ENCODE results near the gene KRTAP10-1.
A peak's percentile ranks its signal among the peaks of the same experiment; 100 is the strongest.
"Not testable (repeated sequence)": the region's sequence is repeated elsewhere in the genome, so short reads cannot be mapped to it uniquely, and the experiment has no call there.

The KRTAP10-1 gene, protein sequence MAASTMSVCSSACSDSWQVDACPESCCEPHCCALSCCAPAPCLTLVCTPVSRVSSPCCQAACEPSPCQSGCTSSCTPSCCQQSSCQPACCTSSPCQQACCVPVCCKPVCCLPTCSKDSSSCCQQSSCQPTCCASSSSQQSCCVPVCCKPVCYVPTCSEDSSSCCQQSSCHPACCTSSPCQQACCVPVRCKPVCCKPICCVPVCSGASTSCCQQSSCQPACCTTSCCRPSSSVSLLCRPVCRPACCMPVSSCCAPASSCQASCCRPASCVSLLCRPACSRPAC

GRCh38 chr21:44539991-44540666 lies at the start of gene KRTAP10-1:
Gene KRTAP10-1, minus strand, starts transcription at chr21:44540195. Its CDS starts 45 bp downstream, at chr21:44540150.
- no peak for DNase-seq (ENCODE audit: low spot score)

GRCh38 chr21:44589094-44589493 lies 49.1 kb upstream of the KRTAP10-1 start:
- DNase-seq (ENCODE audit: low spot score) = no peak

DNA sequence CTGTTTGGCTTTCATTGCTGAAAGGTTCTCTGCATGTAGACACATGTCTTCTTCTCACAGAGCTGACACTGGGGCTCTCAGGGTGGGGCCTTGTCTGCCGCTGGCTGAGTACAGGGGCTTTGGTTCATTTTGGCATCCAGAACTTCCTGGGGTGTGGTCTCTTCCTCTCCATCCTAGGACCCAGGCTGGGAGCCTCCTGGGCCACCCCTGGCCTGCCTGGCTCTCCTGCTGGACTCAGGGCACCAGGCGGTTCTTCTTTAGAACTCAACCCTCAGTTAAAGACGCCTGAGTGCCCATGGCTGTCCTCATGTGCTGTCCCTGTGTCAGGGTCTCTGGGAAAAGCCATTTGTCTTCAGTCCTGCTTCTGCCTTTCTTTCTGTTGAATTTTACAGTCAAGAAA lies 45.9 kb upstream of the KRTAP10-1 start:
- DNase-seq (ENCODE audit: low spot score) = no peak

GRCh38 chr21:44583800-44584147 lies 43.8 kb upstream of the KRTAP10-1 start:
- peak; percentile 62 for DNase-seq (ENCODE audit: low spot score)

DNA sequence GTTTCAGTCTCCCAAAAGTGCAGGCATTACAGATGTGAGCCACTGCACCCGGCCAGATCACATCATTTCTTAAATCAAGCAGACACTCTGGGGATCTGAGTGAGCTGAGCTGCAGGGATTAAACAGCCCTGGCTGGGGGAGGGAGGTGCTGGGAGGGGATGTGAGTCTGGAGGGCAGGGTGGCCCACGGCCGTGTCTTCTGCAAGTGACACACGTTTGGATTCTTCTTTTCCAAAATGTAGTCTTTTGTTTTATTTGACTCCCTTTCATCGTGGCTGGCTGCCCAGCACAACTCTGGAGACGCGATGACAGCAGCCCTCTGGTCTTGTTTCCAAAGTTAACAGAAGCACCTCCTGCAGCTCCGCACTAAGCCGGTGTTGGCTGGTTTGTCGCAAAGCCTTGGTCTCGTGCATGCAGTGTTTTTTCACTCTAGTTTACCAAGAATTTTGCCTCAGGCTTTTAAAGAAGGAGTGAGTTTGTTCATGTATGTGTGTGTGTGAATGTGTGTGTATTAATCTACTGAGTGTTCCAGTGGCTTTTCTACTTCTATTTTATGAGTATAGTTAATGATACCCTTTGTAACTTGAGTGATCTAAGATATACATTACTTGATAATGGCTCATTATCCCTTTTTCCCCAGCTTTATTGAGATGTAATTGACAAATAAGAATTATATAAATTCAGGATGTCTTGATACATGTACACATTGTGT lies 43.2 kb upstream of the KRTAP10-1 start:
- DNase-seq (ENCODE audit: low spot score) = no peak

DNA sequence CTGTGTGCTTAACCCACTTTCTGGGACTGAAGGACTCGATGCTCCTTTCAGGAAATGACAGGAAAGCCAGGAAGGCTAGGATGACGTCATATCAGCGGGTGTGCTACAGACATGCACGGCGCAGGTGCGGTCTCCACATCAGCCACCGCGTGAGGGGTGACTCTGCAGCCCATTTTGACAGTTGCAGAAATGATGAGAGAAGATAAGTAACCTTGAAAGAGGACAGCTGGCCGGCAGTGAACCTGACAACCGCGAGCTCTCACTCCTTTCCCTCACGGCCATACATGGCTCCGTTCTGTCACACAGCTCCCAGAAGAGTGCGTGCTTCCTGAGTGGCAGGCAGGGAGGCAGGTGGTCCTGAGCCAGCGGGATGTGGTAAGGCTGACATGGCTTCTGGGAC lies 42.1 kb upstream of the KRTAP10-1 start:
- DNase-seq (ENCODE audit: low spot score) = no peak

- no peak for DNase-seq (ENCODE audit: low spot score)
These were observed 41.2 kb upstream of the KRTAP10-1 start for GRCh38 chr21:44581158-44581557.

GRCh38 chr21:44580231-44580821 lies 40.3 kb upstream of the KRTAP10-1 start, which contains the start of gene KRTAP10-5:
Gene KRTAP10-5, minus strand, starts transcription at chr21:44580604. Its CDS starts 26 bp downstream, at chr21:44580578.
- DNase-seq (ENCODE audit: low spot score) = not testable (repeated sequence)

GRCh38 chr21:44579833-44580144 lies 39.8 kb upstream of the KRTAP10-1 start:
- DNase-seq (ENCODE audit: low spot score) = no peak

GRCh38 chr21:44579056-44579832 lies 39.2 kb upstream of the KRTAP10-1 start:
- DNase-seq (ENCODE audit: low spot score) = no peak

DNA sequence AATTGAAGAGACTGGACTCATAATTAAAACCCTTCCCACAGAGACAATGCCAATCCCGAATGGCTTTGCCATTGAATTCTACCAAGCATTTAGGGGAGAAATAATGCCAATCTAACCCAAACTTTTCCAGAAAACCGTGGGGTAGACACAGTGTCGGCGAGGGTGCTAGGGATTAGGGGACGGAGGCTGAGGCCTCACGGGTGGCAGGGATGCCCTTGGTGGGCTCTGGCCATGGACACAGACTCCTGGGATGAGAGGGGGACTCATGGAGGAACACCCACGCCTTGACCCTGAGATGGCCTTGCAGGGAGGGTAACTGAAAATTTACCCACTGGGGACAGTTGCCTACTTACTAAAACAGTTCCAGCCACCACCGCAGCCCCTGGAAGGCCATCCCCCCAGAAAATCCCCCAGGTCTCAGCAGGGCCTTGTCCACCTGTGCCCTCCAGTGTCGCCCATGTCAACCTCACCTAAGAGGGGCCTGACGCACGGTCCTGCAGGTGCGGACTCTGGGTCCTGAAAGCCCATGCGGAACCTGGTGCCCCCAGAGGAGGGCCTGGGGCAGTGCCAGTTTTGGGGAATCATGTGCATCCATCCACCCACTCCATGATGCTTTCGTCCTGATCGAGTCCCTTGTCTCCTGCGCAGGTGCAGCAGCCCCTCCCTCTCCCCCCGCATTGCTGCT lies 38.5 kb upstream of the KRTAP10-1 start:
- DNase-seq (ENCODE audit: low spot score) = no peak

DNA sequence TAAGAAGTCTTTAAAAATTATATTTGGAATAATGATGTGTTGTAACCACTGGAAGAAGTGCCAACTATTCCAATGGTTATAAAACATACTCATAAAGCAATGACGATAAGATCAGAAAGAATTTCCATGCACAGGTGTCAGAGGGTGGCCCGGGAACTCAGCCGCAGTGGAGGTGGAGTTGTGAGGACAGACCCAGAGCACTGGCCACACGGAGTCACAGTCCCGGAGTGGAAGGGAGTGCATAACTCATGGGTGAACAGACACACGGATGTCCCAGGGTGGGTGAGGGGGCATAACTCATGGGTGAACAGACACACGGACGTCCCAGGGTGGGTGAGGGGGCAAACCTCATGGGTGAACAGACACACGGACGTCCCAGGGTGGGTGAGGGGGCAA lies 36.0 kb upstream of the KRTAP10-1 start:
- DNase-seq (ENCODE audit: low spot score) = no peak

- DNase-seq (ENCODE audit: low spot score) = no peak
These were observed 35.5 kb upstream of the KRTAP10-1 start for GRCh38 chr21:44575307-44576024.

DNA sequence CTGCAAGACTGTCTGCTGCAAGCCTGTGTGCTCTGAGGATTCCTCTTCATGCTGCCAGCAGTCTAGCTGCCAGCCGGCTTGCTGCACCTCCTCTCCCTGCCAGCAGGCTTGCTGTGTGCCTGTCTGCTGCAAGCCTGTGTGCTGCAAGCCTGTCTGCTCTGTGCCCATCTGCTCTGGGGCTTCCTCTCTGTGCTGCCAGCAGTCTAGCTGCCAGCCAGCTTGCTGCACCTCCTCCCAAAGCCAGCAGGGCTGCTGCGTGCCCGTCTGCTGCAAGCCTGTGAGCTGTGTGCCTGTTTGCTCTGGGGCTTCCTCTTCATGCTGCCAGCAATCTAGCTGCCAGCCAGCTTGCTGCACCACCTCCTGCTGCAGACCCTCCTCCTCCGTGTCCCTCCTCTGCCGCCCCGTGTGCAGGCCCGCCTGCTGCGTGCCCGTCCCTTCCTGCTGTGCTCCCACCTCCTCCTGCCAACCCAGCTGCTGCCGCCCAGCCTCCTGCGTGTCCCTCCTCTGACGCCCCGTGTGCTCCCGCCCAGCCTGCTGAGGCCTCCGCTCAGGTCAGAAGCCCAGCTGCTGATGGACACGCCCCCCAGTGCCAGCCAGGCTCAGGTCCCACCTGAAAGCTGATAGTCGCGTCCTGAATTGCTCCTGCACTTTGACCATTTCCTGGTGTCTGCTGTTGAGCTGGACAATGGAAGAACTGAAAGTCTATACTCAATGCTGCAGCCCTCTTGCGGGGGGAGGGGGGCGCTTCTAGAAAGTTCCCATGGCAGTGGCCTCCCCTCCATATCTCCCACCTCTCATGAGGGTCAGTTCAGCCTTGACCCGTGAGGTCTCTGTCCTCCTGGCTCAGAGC lies 34.7 kb upstream of the KRTAP10-1 start:
- DNase-seq (ENCODE audit: low spot score) = peak; percentile 50

DNA sequence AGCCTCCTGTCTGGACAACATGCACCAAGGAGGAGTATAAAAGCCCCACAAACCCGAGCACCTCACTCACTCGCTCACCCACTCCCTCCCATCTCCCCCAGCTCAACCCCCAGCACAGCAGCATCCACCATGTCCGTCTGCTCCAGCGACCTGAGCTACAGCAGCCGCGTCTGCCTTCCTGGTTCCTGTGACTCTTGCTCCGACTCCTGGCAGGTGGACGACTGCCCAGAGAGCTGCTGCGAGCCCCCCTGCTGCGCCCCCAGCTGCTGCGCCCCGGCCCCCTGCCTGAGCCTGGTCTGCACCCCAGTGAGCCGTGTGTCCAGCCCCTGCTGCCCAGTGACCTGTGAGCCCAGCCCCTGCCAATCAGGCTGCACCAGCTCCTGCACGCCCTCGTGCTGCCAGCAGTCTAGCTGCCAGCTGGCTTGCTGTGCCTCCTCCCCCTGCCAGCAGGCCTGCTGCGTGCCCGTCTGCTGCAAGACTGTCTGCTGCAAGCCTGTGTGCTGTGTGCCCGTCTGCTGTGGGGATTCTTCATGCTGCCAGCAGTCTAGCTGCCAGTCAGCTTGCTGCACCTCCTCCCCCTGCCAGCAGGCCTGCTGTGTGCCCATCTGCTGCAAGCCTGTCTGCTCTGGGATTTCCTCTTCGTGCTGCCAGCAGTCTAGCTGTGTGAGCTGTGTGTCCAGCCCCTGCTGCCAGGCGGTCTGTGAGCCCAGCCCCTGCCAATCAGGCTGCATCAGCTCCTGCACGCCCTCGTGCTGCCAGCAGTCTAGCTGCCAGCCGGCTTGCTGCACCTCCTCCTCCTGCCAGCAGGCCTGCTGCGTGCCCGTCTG lies 33.8 kb upstream of the KRTAP10-1 start, which contains the start of gene KRTAP10-4:
TSS of gene KRTAP10-4 (plus strand) at position 100 of the 827 bp plus-strand sequence. CDS start at position 130, 30 bp downstream.
- DNase-seq (ENCODE audit: low spot score) = not testable (repeated sequence)

GRCh38 chr21:44572959-44573583 lies 33.1 kb upstream of the KRTAP10-1 start:
- peak; percentile 23 for DNase-seq (ENCODE audit: low spot score)

GRCh38 chr21:44571844-44572782 lies 32.1 kb upstream of the KRTAP10-1 start:
- DNase-seq (ENCODE audit: low spot score) = no peak
